Activated T-cell treated with anti-CD3 and anti-CD28 coated beads, Interleukin-2, amount 50 U/mL, for 24 hours (primary cell): ENCODE measurements around the gene CALD1.
"Not testable (repeated sequence)": the region's sequence is repeated elsewhere in the genome, so short reads cannot be mapped to it uniquely, and the experiment has no call there.

Experiments used
- DNase-seq: peaks from one replicate; pipeline ENCODE4 v3.0.0-alpha.2; 2020
- H3K27ac Mint-ChIP-seq: 2 replicates; pipeline ENCODE4 v1.8.0; 2020; ENCODE audit warnings: mild to moderate bottlenecking, mixed read lengths
- H3K27me3 Mint-ChIP-seq: 2 replicates; pipeline ENCODE4 v1.8.0; 2020; ENCODE audit warnings: mixed read lengths
- H3K36me3 Mint-ChIP-seq: 2 replicates; pipeline ENCODE4 v1.8.0; 2020; ENCODE audit warnings: low read depth, mixed read lengths
- H3K4me1 Mint-ChIP-seq: 2 replicates; pipeline ENCODE4 v1.8.0; 2020; ENCODE audit warnings: low read depth, mixed read lengths
- H3K4me3 Mint-ChIP-seq: 2 replicates; pipeline ENCODE4 v1.8.0; 2020; ENCODE audit warnings: mild to moderate bottlenecking, moderate library complexity, mixed read lengths
- H3K9me3 Mint-ChIP-seq: 2 replicates; pipeline ENCODE4 v1.8.0; 2020; ENCODE audit warnings: mixed read lengths

Gene CALD1

GRCh38 chr7:134945691-134946090 is 166.3 kb downstream of the CALD1 start:
- Mint-ChIP-seq H3K36me3 (no peaks in the 10 kb centered on the region), H3K4me3 (no peak overlapping the region), H3K27ac (no peak overlapping the region), H3K27me3 (no peaks in the 10 kb centered on the region), H3K4me1 (peaks cover 13% of the 10 kb centered on the region), H3K9me3 (no peaks in the 10 kb centered on the region)
- DNase-seq: no peak

DNA sequence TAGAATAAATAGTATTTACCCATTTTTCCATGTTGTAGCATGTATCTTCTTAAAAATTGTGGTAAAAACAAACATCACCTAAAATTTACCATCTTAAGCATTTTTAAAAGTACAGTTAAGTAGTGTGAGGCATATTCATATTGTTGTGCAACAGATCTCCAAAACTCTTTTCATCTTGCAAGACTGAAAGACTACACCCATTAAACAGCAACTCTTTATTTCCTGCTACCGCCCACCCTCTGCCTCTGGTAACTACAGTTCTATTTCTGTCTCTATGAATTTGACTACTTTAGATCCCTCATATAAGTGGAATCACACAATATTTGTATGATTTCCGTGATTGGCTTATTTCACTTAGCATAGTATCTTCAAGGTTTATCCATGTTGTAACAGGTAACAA is 166.8 kb downstream of the CALD1 start:
- H3K9me3 Mint-ChIP-seq: no peaks in the 10 kb centered on the region
- H3K27me3 Mint-ChIP-seq: no peaks in the 10 kb centered on the region
- H3K4me3 Mint-ChIP-seq: no peak overlapping the region
- no peak overlapping the region for H3K27ac Mint-ChIP-seq
- no peaks in the 10 kb centered on the region for H3K36me3 Mint-ChIP-seq
- DNase-seq: no peak
- peaks cover 13% of the 10 kb centered on the region for H3K4me1 Mint-ChIP-seq

- no peak overlapping the region for H3K4me3 Mint-ChIP-seq
- H3K27ac Mint-ChIP-seq: no peak overlapping the region
- no peaks in the 10 kb centered on the region for H3K27me3 Mint-ChIP-seq
- peaks cover 13% of the 10 kb centered on the region for H3K4me1 Mint-ChIP-seq
- H3K36me3 Mint-ChIP-seq: no peaks in the 10 kb centered on the region
- no peaks in the 10 kb centered on the region for H3K9me3 Mint-ChIP-seq
- DNase-seq: no peak
Measured at GRCh38 chr7:134947329-134947728, 167.9 kb downstream of the CALD1 start.

DNA sequence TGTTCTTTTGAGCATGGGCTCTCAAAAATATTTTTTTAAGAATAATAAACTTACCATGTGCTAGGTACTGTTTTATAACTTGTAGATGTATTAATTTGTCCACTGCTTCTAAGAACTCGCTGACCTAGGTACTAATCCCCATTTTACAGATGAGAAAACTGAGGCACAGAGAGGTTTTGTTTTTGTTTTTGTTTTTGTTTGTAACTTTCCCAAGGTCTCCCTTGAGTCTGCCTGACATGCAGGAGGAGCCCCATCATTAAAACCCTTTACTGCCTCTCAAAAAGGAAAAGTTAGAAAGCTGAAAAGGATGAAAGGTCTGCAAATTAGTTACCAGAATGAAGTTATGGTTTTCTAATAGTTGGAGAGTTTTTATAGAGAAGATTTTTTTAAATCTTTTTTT is 168.4 kb downstream of the CALD1 start:
- H3K36me3 Mint-ChIP-seq: no peaks in the 10 kb centered on the region
- no peak overlapping the region for H3K4me3 Mint-ChIP-seq
- no peak overlapping the region for H3K27ac Mint-ChIP-seq
- no peak for DNase-seq
- no peaks in the 10 kb centered on the region for H3K9me3 Mint-ChIP-seq
- H3K27me3 Mint-ChIP-seq: no peaks in the 10 kb centered on the region
- H3K4me1 Mint-ChIP-seq: peaks cover 13% of the 10 kb centered on the region

- H3K27ac Mint-ChIP-seq: no peak overlapping the region
- peaks cover 13% of the 10 kb centered on the region for H3K4me1 Mint-ChIP-seq
- H3K9me3 Mint-ChIP-seq: no peaks in the 10 kb centered on the region
- no peak for DNase-seq
- H3K4me3 Mint-ChIP-seq: no peak overlapping the region
- no peaks in the 10 kb centered on the region for H3K27me3 Mint-ChIP-seq
- H3K36me3 Mint-ChIP-seq: no peaks in the 10 kb centered on the region
Measured at GRCh38 chr7:134948246-134948645, 168.8 kb downstream of the CALD1 start.

- Mint-ChIP-seq H3K4me3 (no peak overlapping the region), H3K27ac (no peak overlapping the region), H3K4me1 (peaks cover 13% of the 10 kb centered on the region), H3K36me3 (no peaks in the 10 kb centered on the region), H3K27me3 (no peaks in the 10 kb centered on the region), H3K9me3 (no peaks in the 10 kb centered on the region)
- DNase-seq: no peak
Measured at GRCh38 chr7:134948736-134949135, 169.3 kb downstream of the CALD1 start.

- no peak overlapping the region for H3K27ac Mint-ChIP-seq
- DNase-seq: no peak
- no peak overlapping the region for H3K4me3 Mint-ChIP-seq
- no peaks in the 10 kb centered on the region for H3K36me3 Mint-ChIP-seq
- no peaks in the 10 kb centered on the region for H3K9me3 Mint-ChIP-seq
- H3K27me3 Mint-ChIP-seq: no peaks in the 10 kb centered on the region
- H3K4me1 Mint-ChIP-seq: peaks cover 13% of the 10 kb centered on the region
Measured at GRCh38 chr7:134949171-134949570, 169.7 kb downstream of the CALD1 start.

DNA sequence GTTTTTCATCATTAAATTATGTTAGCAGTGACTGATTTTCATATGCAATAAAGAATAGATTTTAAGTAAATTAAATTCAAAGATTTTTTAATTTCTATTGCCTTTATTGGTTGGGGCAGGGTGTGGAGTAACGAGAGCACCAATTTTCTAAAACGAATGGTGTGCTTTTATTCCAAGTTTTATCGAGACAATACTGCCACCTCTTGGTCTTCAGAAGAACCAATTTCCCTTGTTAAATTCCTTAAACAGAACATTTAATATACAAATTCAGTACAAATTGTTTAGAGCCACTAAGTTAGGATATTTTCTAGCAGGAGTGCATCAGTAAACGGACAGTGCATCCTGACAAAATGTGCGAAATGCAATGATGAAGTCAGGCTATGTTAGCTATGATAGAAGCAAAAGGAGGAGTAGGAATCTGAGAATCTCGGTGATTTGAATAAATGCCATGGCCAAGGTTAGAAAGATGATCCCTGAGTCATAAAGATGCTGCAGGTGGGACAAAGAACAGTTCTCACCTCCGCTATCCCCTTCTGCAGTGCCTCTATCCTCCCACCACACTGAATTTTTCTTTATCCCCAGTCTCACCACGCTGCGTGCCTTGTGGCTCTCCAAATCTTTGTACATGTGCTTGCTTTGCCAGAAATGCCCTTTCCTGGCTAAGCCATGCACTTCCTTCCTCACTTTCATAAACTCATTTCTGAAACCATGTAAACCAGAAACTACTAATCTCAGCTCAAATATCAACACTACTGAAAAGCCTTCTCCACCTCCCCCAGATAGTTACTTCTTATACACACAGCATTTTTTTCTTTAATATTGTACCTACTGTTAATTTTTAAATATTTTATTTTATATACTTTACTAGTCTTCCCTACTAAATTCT is 175.0 kb downstream of the CALD1 start:
- H3K4me3 Mint-ChIP-seq: no peak overlapping the region
- peaks cover 4% of the 10 kb centered on the region for H3K4me1 Mint-ChIP-seq
- no peaks in the 10 kb centered on the region for H3K27me3 Mint-ChIP-seq
- H3K36me3 Mint-ChIP-seq: no peaks in the 10 kb centered on the region
- H3K9me3 Mint-ChIP-seq: no peaks in the 10 kb centered on the region
- DNase-seq: no peak
- no peak overlapping the region for H3K27ac Mint-ChIP-seq

DNA sequence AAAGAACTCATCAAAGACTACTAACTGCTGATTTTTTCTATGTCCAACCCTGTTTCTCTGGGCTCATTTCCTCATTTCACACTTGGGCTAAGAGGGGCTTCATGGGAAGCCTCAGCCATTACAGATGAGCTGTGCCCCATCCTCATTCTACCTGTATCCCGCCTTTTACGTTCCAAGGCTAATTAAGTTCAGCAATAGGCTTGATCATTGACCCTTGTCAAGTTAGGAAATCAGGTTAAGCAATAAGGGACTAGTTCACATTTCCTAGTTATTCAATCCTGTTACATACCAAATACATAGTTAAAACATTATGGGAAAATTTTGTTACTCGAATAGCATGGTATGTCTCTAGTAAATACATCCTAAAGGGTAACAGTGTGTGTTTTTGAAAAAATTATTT is 177.6 kb downstream of the CALD1 start:
- H3K4me3 Mint-ChIP-seq: no peak overlapping the region
- no peaks in the 10 kb centered on the region for H3K9me3 Mint-ChIP-seq
- H3K27ac Mint-ChIP-seq: no peak overlapping the region
- DNase-seq: no peak
- no peaks in the 10 kb centered on the region for H3K36me3 Mint-ChIP-seq
- H3K27me3 Mint-ChIP-seq: no peaks in the 10 kb centered on the region
- peaks cover 4% of the 10 kb centered on the region for H3K4me1 Mint-ChIP-seq

GRCh38 chr7:134959810-134960209 is 180.4 kb downstream of the CALD1 start:
- H3K9me3 Mint-ChIP-seq: no peaks in the 10 kb centered on the region
- H3K4me3 Mint-ChIP-seq: no peak overlapping the region
- no peak overlapping the region for H3K27ac Mint-ChIP-seq
- no peaks in the 10 kb centered on the region for H3K36me3 Mint-ChIP-seq
- H3K4me1 Mint-ChIP-seq: no peaks in the 10 kb centered on the region
- DNase-seq: no peak
- peaks cover 9% of the 10 kb centered on the region for H3K27me3 Mint-ChIP-seq

DNA sequence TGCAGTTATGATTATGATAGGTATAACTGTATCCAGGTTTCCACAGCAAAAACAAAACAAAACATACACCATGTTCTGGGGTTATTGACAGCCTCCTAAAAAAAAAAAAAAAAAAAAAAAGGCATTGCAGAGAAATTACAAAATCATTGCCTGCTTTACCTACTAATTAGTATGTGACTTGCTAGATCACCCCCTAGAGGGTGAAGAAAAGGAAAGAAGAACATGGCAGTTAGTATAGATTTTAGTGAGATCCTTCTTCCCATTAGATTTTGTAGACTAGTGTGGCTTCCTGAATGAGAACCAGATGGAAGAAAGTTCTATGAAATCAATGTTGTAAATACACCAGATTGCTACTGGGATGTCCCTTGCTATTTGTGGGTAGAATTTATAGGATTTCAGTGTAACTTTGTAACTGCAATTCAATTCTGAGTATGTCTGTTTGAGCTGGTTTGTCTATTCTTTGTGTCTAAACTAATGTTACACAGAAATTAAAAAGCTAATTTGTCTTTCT is 182.9 kb downstream of the CALD1 start:
- Mint-ChIP-seq H3K27ac (no peak overlapping the region), H3K27me3 (peaks cover 9% of the 10 kb centered on the region), H3K9me3 (no peaks in the 10 kb centered on the region), H3K4me1 (no peaks in the 10 kb centered on the region), H3K4me3 (no peak overlapping the region), H3K36me3 (no peaks in the 10 kb centered on the region)
- DNase-seq: no peak

GRCh38 chr7:134963036-134963435 is 183.6 kb downstream of the CALD1 start:
- no peaks in the 10 kb centered on the region for H3K36me3 Mint-ChIP-seq
- H3K27ac Mint-ChIP-seq: no peak overlapping the region
- DNase-seq: no peak
- no peaks in the 10 kb centered on the region for H3K4me1 Mint-ChIP-seq
- no peak overlapping the region for H3K4me3 Mint-ChIP-seq
- peaks cover 9% of the 10 kb centered on the region for H3K27me3 Mint-ChIP-seq
- no peaks in the 10 kb centered on the region for H3K9me3 Mint-ChIP-seq

- no peak overlapping the region for H3K4me3 Mint-ChIP-seq
- H3K27ac Mint-ChIP-seq: no peak overlapping the region
- no peak for DNase-seq
- no peaks in the 10 kb centered on the region for H3K36me3 Mint-ChIP-seq
- H3K4me1 Mint-ChIP-seq: no peaks in the 10 kb centered on the region
- H3K9me3 Mint-ChIP-seq: no peaks in the 10 kb centered on the region
- H3K27me3 Mint-ChIP-seq: peaks cover 9% of the 10 kb centered on the region
Measured at GRCh38 chr7:134966691-134967090, 187.3 kb downstream of the CALD1 start.

DNA sequence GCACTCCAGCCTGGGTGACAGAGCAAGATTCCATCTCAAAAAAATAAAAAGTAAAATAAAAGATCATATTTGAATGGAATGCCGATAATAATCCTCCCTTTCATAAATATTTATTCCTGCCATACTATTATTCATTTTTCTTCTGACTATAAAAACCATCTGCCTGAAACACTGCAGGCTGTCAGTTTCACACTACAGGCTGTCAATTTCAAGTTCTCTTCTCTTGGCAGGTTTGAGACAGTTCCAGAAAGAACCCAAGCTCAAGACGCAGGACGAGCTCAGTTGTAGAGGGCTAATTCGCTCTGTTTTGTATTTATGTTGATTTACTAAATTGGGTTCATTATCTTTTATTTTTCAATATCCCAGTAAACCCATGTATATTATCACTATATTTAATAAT is 188.7 kb downstream of the CALD1 start:
- Mint-ChIP-seq H3K27ac (no peak overlapping the region), H3K4me3 (no peak overlapping the region), H3K27me3 (peaks cover 13% of the 10 kb centered on the region), H3K36me3 (no peaks in the 10 kb centered on the region), H3K9me3 (no peaks in the 10 kb centered on the region), H3K4me1 (no peaks in the 10 kb centered on the region)
- DNase-seq: no peak

DNA sequence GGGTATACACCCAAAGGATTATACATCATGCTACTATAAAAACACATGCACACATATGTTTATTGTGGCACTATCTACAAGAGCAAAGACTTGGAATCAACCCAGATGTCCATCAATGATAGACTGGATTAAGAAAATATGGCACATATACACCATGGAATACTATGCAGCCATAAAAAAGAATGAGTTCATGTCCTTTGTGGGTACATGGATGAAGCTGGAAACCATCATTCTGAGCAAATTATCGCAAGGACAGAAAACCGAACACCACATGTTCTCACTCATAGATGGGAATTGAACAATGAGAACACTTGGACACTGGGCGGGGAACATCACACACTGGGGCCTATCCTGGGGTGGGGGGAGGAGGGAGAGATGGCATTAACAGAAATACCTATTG is 202.2 kb downstream of the CALD1 start:
- not testable (repeated sequence) for DNase-seq, H3K27ac Mint-ChIP-seq, H3K9me3 Mint-ChIP-seq, H3K36me3 Mint-ChIP-seq, H3K4me3 Mint-ChIP-seq, H3K27me3 Mint-ChIP-seq
- H3K4me1 Mint-ChIP-seq: peaks cover 12% of the 10 kb centered on the region
